Hepatocyte (in vitro differentiated cells): Measurements from ENCODE around the gene AKR1E2.

Experiments used
- CTCF ChIP-seq: fragments of 200-600 bp; sonication (generic); IDR thresholded peaks from 2 replicates; pipeline ENCODE4 v1.5.1; 2016; ENCODE audit warnings: antibody characterized with exemption, mild to moderate bottlenecking; ENCODE audit not compliant: poor library complexity
- EZH2 ChIP-seq: fragments of 200-600 bp; sonication (generic); IDR thresholded peaks from 2 replicates; pipeline ENCODE4 v1.6.1; 2016; ENCODE audit warnings: antibody characterized with exemption, mild to moderate bottlenecking, borderline replicate concordance
- EZH2phosphoT487 ChIP-seq: fragments of 200-600 bp; sonication (generic); IDR thresholded peaks from one replicate; pipeline ENCODE4 v1.6.1; 2018; ENCODE audit warnings: antibody characterized with exemption, mild to moderate bottlenecking, low read depth, moderate library complexity; ENCODE audit not compliant: unreplicated experiment, severe bottlenecking

DNA sequence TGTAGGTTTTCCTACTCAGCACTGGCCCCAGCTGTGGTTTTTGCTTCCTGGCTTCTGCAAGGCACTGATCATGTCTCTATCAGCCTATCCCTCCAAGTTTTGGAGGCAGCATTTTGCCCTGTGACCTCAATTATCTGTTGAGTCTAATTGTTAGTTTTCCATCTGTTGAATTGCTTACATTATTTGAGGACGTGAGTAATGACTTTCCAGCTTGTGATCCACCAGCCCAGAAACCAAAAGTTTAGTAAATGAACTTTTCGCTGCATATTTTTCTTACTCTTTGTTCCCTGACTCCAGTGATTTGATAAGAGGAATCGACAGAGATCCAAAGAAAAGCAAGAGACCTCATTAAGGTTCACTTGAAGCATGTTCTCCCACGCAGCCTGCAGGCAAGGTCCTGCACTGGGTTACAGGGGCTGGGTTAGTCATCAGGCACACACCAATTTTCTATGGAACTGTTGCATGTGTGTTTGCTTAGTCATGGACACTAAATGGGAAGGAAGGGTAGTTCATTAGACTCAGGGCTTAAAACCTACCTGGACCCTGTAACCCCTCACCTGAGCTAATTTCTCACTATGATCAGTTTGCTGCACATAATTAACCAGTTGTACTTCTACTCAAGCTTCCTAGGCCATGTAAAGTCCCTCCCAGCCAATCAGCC lies 57.2 kb downstream of the AKR1E2 start:
- TF ChIP-seq CTCF (no peak), EZH2 (no peak), EZH2phosphoT487 (no peak)
